Measurements from ENCODE around the gene MRAP2. TPM values are rescaled to one million over a fixed set of nuclear protein-coding genes. Genes with fewer than 3 reads are reported as not detected.
A peak's percentile ranks its signal among the peaks of the same experiment; 100 is the strongest.
"Not testable (repeated sequence)": the region's sequence is repeated elsewhere in the genome, so short reads cannot be mapped to it uniquely, and the experiment has no call there.

MRAP2 gene
- polyA plus RNA-seq, 1 donor from 2014 or later = 1.0 TPM

DNA sequence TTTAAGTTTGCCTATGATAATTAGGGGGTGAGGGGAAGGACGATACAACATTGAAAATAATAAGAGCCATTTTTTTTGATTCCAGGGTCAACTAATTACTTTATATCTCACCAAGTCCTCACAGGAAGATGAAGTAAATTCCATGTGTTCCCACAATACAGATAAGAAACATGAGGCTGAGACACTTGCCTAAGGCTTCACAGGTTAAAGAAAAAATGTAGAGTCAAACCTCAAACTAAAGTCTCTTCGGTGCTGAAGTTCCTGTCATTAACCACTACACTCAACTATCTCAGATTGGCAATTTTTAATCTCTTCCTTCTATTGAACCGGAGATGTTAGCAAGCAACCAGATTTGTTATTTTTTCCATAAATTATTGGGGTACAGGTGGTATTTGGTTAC, 33.0 kb downstream of the MRAP2 start:
- Histone ChIP-seq H3K9me2 (ENCODE audit: insufficient read depth, low read length) (no peaks in the 10 kb centered on the region), H3K36me3 (ENCODE audit: insufficient read depth, low read length) (no peaks in the 10 kb centered on the region), H2AFZ (ENCODE audit: low read depth, low read length) (no peak overlapping the region), H3K4me2 (ENCODE audit: low read length) (no peak overlapping the region), H3K27ac (ENCODE audit: low read length) (peak overlapping the region; percentile 1), H3K79me2 (replicated peaks; ENCODE audit: insufficient read depth, low read length) (no peaks in the 10 kb centered on the region), H3K9me3 (ENCODE audit: low read length) (no peaks in the 10 kb centered on the region), H4K20me1 (ENCODE audit: insufficient read depth) (no peaks in the 10 kb centered on the region), H3K9ac (ENCODE audit: low read length) (no peak overlapping the region), H3K27me3 (ENCODE audit: insufficient read depth, low read depth, low read length) (no peaks in the 10 kb centered on the region), H3K4me3 (ENCODE audit: low read length) (no peak overlapping the region), H3F3A (ENCODE audit: insufficient read depth, low read length, poor library complexity, severe bottlenecking) (no peaks in the 10 kb centered on the region)
- TF ChIP-seq, protein P1, sequence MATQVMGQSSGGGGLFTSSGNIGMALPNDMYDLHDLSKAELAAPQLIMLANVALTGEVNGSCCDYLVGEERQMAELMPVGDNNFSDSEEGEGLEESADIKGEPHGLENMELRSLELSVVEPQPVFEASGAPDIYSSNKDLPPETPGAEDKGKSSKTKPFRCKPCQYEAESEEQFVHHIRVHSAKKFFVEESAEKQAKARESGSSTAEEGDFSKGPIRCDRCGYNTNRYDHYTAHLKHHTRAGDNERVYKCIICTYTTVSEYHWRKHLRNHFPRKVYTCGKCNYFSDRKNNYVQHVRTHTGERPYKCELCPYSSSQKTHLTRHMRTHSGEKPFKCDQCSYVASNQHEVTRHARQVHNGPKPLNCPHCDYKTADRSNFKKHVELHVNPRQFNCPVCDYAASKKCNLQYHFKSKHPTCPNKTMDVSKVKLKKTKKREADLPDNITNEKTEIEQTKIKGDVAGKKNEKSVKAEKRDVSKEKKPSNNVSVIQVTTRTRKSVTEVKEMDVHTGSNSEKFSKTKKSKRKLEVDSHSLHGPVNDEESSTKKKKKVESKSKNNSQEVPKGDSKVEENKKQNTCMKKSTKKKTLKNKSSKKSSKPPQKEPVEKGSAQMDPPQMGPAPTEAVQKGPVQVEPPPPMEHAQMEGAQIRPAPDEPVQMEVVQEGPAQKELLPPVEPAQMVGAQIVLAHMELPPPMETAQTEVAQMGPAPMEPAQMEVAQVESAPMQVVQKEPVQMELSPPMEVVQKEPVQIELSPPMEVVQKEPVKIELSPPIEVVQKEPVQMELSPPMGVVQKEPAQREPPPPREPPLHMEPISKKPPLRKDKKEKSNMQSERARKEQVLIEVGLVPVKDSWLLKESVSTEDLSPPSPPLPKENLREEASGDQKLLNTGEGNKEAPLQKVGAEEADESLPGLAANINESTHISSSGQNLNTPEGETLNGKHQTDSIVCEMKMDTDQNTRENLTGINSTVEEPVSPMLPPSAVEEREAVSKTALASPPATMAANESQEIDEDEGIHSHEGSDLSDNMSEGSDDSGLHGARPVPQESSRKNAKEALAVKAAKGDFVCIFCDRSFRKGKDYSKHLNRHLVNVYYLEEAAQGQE (IDR thresholded peaks at IDR 0.05; ENCODE audit: borderline replicate concordance) = no peak
- TF ChIP-seq, protein P2, sequence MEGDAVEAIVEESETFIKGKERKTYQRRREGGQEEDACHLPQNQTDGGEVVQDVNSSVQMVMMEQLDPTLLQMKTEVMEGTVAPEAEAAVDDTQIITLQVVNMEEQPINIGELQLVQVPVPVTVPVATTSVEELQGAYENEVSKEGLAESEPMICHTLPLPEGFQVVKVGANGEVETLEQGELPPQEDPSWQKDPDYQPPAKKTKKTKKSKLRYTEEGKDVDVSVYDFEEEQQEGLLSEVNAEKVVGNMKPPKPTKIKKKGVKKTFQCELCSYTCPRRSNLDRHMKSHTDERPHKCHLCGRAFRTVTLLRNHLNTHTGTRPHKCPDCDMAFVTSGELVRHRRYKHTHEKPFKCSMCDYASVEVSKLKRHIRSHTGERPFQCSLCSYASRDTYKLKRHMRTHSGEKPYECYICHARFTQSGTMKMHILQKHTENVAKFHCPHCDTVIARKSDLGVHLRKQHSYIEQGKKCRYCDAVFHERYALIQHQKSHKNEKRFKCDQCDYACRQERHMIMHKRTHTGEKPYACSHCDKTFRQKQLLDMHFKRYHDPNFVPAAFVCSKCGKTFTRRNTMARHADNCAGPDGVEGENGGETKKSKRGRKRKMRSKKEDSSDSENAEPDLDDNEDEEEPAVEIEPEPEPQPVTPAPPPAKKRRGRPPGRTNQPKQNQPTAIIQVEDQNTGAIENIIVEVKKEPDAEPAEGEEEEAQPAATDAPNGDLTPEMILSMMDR (IDR thresholded peaks at IDR 0.05; ENCODE audit: poor library complexity, severe bottlenecking) = no peak
- no peak for TF ChIP-seq EZH2 (IDR thresholded peaks at IDR 0.05; ENCODE audit: borderline replicate concordance, insufficient read depth, low read length, poor library complexity, severe bottlenecking)
- TF ChIP-seq TAF1 (IDR thresholded peaks at IDR 0.05; ENCODE audit: low read depth) = no peak
- TF ChIP-seq MXI1 (conservative IDR thresholded peaks at IDR 0.05; ENCODE audit: poor library complexity, severe bottlenecking) = no peak
- TF ChIP-seq SMC3 (conservative IDR thresholded peaks at IDR 0.05; ENCODE audit: poor library complexity) = no peak
- TF ChIP-seq EP300 (conservative IDR thresholded peaks at IDR 0.05; ENCODE audit: poor library complexity, severe bottlenecking) = no peak
- no peak for TF ChIP-seq POLR2AphosphoS5 (IDR thresholded peaks at IDR 0.05)
- no peak for TF ChIP-seq RAD21 (conservative IDR thresholded peaks at IDR 0.05)

DNA sequence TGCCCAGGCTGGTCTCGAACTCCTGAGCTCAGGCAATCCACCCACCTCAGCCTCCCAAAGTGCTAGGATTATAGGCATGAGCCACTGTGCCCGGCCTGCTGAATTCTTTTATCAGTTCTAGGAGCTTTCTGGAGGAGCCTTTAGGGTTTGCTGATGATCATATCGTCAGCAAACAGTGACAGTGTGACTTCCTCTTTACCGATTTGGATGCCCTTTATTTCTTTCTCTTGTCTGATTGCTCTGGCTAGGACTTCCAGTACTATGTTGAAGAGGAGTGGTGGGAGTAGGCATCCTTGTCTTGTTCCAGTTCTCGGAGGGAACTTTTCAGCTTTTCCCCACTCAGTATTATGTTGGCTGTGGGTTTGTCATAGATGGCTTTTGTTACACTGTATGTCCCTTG, 35.3 kb downstream of the MRAP2 start:
- H3K9ac ChIP-seq (ENCODE audit: low read length); H4K20me1 ChIP-seq (ENCODE audit: insufficient read depth); H3K9me3 ChIP-seq (ENCODE audit: low read length); H3K27ac ChIP-seq (ENCODE audit: low read length); H3K4me2 ChIP-seq (ENCODE audit: low read length); H3F3A ChIP-seq (ENCODE audit: insufficient read depth, low read length, poor library complexity, severe bottlenecking); H3K4me3 ChIP-seq (ENCODE audit: low read length); H3K27me3 ChIP-seq (ENCODE audit: insufficient read depth, low read depth, low read length); H3K36me3 ChIP-seq (ENCODE audit: insufficient read depth, low read length); H3K79me2 ChIP-seq (replicated peaks; ENCODE audit: insufficient read depth, low read length); H3K9me2 ChIP-seq (ENCODE audit: insufficient read depth, low read length); H2AFZ ChIP-seq (ENCODE audit: low read depth, low read length): not testable (repeated sequence)

DNA sequence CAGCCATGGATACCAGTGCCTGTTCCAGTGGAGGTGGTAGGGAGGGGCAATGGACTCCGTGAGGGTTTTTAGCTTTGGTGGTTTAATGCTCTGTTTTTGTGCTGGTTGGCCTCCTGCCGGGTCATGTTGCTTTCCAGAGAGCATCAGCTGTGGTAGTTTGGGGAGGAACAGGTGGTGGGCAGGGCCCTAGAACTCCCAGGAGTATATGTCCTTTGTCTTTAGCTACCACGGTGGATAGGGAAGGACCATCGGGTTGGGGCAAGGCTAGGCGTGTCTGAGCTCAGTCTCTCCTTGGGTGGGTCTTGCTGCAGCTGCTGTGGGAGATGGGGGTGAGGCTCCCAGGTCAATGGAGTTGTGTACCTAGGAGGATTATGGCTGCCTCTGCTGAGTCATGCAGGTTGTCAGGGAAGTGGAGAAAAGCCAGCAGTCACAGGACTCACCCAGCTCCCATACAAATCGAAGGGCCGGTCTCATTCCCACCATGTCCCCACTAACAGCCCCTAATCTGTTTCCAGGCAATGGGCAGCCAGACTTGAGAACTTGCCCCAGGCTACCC, 38.9 kb downstream of the MRAP2 start:
- Histone ChIP-seq H3K4me2 (ENCODE audit: low read length) (no peak overlapping the region), H3K27me3 (ENCODE audit: insufficient read depth, low read depth, low read length) (no peaks in the 10 kb centered on the region), H3K9me2 (ENCODE audit: insufficient read depth, low read length) (no peaks in the 10 kb centered on the region), H4K20me1 (ENCODE audit: insufficient read depth) (no peaks in the 10 kb centered on the region), H3K27ac (ENCODE audit: low read length) (no peak overlapping the region), H3F3A (ENCODE audit: insufficient read depth, low read length, poor library complexity, severe bottlenecking) (no peaks in the 10 kb centered on the region), H2AFZ (ENCODE audit: low read depth, low read length) (no peak overlapping the region), H3K9ac (ENCODE audit: low read length) (no peak overlapping the region), H3K9me3 (ENCODE audit: low read length) (no peaks in the 10 kb centered on the region), H3K79me2 (replicated peaks; ENCODE audit: insufficient read depth, low read length) (no peaks in the 10 kb centered on the region), H3K4me3 (ENCODE audit: low read length) (no peak overlapping the region), H3K36me3 (ENCODE audit: insufficient read depth, low read length) (no peaks in the 10 kb centered on the region)
- no peak for TF ChIP-seq EP300 (conservative IDR thresholded peaks at IDR 0.05; ENCODE audit: poor library complexity, severe bottlenecking)
- TF ChIP-seq MXI1 (conservative IDR thresholded peaks at IDR 0.05; ENCODE audit: poor library complexity, severe bottlenecking) = no peak
- TF ChIP-seq TAF1 (IDR thresholded peaks at IDR 0.05; ENCODE audit: low read depth) = no peak
- no peak for TF ChIP-seq SMC3 (conservative IDR thresholded peaks at IDR 0.05; ENCODE audit: poor library complexity)
- TF ChIP-seq, protein P1 (IDR thresholded peaks at IDR 0.05; ENCODE audit: borderline replicate concordance) = no peak

All from neural cell (in vitro differentiated cells).